K562 (cell line): ENCODE results near the gene KMT2A. TPM values are rescaled to one million over a fixed set of nuclear protein-coding genes. Genes with fewer than 3 reads are reported as not detected.

ENCODE experiments used
- ATAC-seq: fragments of 200-7000 bp; cut with Tn5 transposase; 3 replicates; pipeline ENCODE4 v1.9.1; 2020; ENCODE audit warnings: moderate library complexity
- BruUV-seq: library from RNA; stranded (reverse); fragments of 400-500 nt; replicated peaks from 2 replicates; lab custom pipeline; 2021; lab: Mats Ljungman, UMichigan
- CTCF ChIA-PET: fragments of 300-600 bp; formaldehyde crosslinking; extraction: SDS; loops from one replicate; lab custom pipeline; 2021; ENCODE audit warnings: low intra/inter-chr PET ratio; lab: Yijun Ruan, JAX
- POLR2A ChIA-PET: fragments of 300-600, 350-650 bp; sonication (Branson Sonifier 250); formaldehyde crosslinking; extraction: SDS; loops from one replicate; lab custom pipeline; 2021; ENCODE audit warnings: antibody characterized with exemption, inconsistent platforms; lab: Yijun Ruan, JAX
- DNase-seq, 4 experiments: peaks; one replicate each; pipeline versions ENCODE4 v3.0.0 to v3.0.0-alpha.2; 2011 to 2018; ENCODE audit warnings: low spot score in 3 of 4, mixed read lengths in 3 of 4; ENCODE audit errors: extremely low read depth in 1 of 4
- FAIRE-seq: peaks from 2 replicates; lab custom pipeline; 2011; peaks lifted over from hg19 to GRCh38; lab: Jason Lieb, UNC
- H2AFZ ChIP-seq: 2 replicates; pipeline ENCODE4 v1.6.0; 2011; ENCODE audit warnings: low read depth, low read length, control low read depth, inconsistent platforms
- H3K27ac ChIP-seq: fragments of 200-600 bp; 3 replicates; pipeline ENCODE4 v1.8.0; 2011; ENCODE audit warnings: low read depth, mild to moderate bottlenecking, control low read depth, inconsistent platforms, low read length, moderate library complexity, mixed read lengths; ENCODE audit errors: extremely low read depth
- H3K27me3 ChIP-seq, 2 experiments: fragments of 300-600 bp in 1 of 2; 2 replicates in 1 of 2; 3 replicates in 1 of 2; pipeline versions ENCODE4 v1.6.0 to v1.8.0; 2011; ENCODE audit warnings: inconsistent platforms in 2 of 2, low read length in 2 of 2, mild to moderate bottlenecking in 1 of 2, mixed read lengths in 1 of 2, moderate library complexity in 1 of 2; ENCODE audit not compliant: control insufficient read depth in 2 of 2, insufficient read depth in 2 of 2
- H3K36me3 ChIP-seq: fragments of 300-600 bp; 3 replicates; pipeline ENCODE4 v1.8.0; 2011; ENCODE audit warnings: mild to moderate bottlenecking, low read length, inconsistent platforms; ENCODE audit not compliant: control insufficient read depth, insufficient read depth
- H3K4me1 ChIP-seq, 2 experiments: fragments of 200-600 bp in 1 of 2; replicated peaks in 1 of 2; 2 replicates in 1 of 2; 3 replicates in 1 of 2; pipeline versions ENCODE4 v1.5.1 to v1.8.0; 2011; ENCODE audit warnings: inconsistent platforms in 2 of 2, low read length in 2 of 2, mild to moderate bottlenecking in 1 of 2, mixed read lengths in 1 of 2, moderate library complexity in 1 of 2; ENCODE audit not compliant: control insufficient read depth in 2 of 2, insufficient read depth in 2 of 2
- H3K4me2 ChIP-seq: 2 replicates; pipeline ENCODE4 v1.6.1; 2011; ENCODE audit warnings: low read length, control low read depth, inconsistent platforms, mixed read lengths; ENCODE audit not compliant: insufficient read depth
- H3K4me3 ChIP-seq: fragments of 200-600 bp; sonication (generic), shearing (Covaris generic); 2 replicates; pipeline ENCODE4 v1.5.1; 2016; ENCODE audit warnings: control low read depth, inconsistent platforms
- H3K79me2 ChIP-seq: fragments of 200-600 bp; 3 replicates; pipeline ENCODE4 v1.8.0; 2011; ENCODE audit warnings: low read length, inconsistent platforms; ENCODE audit not compliant: control insufficient read depth, insufficient read depth
- H3K9ac ChIP-seq, 2 experiments: 2 replicates each; pipeline versions ENCODE4 v1.6.0 to v1.6.1; 2011; ENCODE audit warnings: low read depth in 2 of 2, low read length in 2 of 2, control low read depth in 1 of 2, inconsistent platforms in 1 of 2, mild to moderate bottlenecking in 1 of 2, mixed read lengths in 1 of 2; ENCODE audit not compliant: insufficient read depth in 1 of 2
- H3K9me1 ChIP-seq: one replicate; pipeline ENCODE4 v1.6.0; 2011; ENCODE audit warnings: inconsistent platforms, mild to moderate bottlenecking, low read length, moderate library complexity; ENCODE audit not compliant: control insufficient read depth, insufficient read depth
- H3K9me3 ChIP-seq: replicated peaks from 2 replicates; pipeline ENCODE4 v1.5.1; 2011; ENCODE audit warnings: low read depth, low read length, inconsistent platforms; ENCODE audit not compliant: control insufficient read depth, insufficient read depth
- H4K20me1 ChIP-seq: replicated peaks from 2 replicates; pipeline ENCODE4 v1.6.1; 2011; ENCODE audit warnings: low read length, inconsistent platforms, mixed read lengths; ENCODE audit not compliant: control insufficient read depth, insufficient read depth
- BHLHE40 ChIP-seq: IDR thresholded peaks from 2 replicates; pipeline ENCODE4 v1.6.1; 2011; ENCODE audit warnings: low read length, improper control_type of control experiment
- BRF2 ChIP-seq: IDR thresholded peaks from 3 replicates; pipeline ENCODE4 v1.6.1; 2011; ENCODE audit warnings: borderline replicate concordance, mild to moderate bottlenecking; ENCODE audit not compliant: insufficient read length, insufficient read depth
- CEBPB ChIP-seq: fragments of 450-650 bp; IDR thresholded peaks from 2 replicates; pipeline ENCODE4 v1.6.1; 2016; ENCODE audit warnings: missing genetic modification characterization, missing compliant biosample characterization
- CEBPG ChIP-seq, 3 experiments: fragments of 200-800 bp in 1 of 3; sonication (Bioruptor generic) in 1 of 3; sonication (generic) in 1 of 3; formaldehyde crosslinking in 1 of 3; IDR thresholded peaks in 2 of 3; conservative IDR thresholded peaks in 1 of 3; 2 replicates each; pipeline versions ENCODE4 v1.6.1 to v1.8.0; 2016 to 2022; ENCODE audit warnings: missing compliant biosample characterization in 2 of 3, missing genetic modification characterization in 2 of 3, mild to moderate bottlenecking in 1 of 3, missing genetic modification reagents in 1 of 3
- KAT8 ChIP-seq: fragments of 450-650 bp; IDR thresholded peaks from 2 replicates; pipeline ENCODE4 v1.6.1; 2016; ENCODE audit warnings: low read depth, mild to moderate bottlenecking
- RAD21 ChIP-seq, 2 experiments: fragments of 250-450 bp in 1 of 2; fragments of 450-650 bp in 1 of 2; sonication (Bioruptor Pico) in 1 of 2; formaldehyde crosslinking in 1 of 2; IDR thresholded peaks in 1 of 2; conservative IDR thresholded peaks in 1 of 2; 2 replicates each; pipeline versions ENCODE4 v1.4.0 to v1.8.0; 2020 to 2022; ENCODE audit warnings: mild to moderate bottlenecking in 2 of 2, moderate library complexity in 1 of 2
- TCF15 ChIP-seq: fragments of 250-450 bp; sonication (Bioruptor Pico); IDR thresholded peaks from 2 replicates; pipeline ENCODE4 v1.8.0; 2022; ENCODE audit warnings: moderate library complexity, mild to moderate bottlenecking, inconsistent platforms
- TOE1 ChIP-seq, 2 experiments: fragments of 450-650 bp in 1 of 2; sonication (generic) in 1 of 2; formaldehyde crosslinking in 1 of 2; IDR thresholded peaks; 2 replicates each; pipeline versions ENCODE4 v1.7.1 to v1.8.0; 2016 to 2022; ENCODE audit warnings: borderline replicate concordance in 2 of 2, mild to moderate bottlenecking in 2 of 2, antibody characterized with exemption in 1 of 2, inconsistent platforms in 1 of 2, low read depth in 1 of 2, missing genetic modification reagents in 1 of 2, moderate library complexity in 1 of 2
- WGBS: fragments of 100-300 bp; shearing (Covaris generic); methylation state at CpG from one replicate; pipeline ENCODE4 v1.1.6; 2016; ENCODE audit warnings: low coverage, mixed read lengths; ENCODE audit not compliant: insufficient coverage; ENCODE audit errors: missing lambda C conversion rate; 5-methylcytosine and 5-hydroxymethylcytosine counted together
- in situ Hi-C: fragments of 300-500 bp; cut with MboI; formaldehyde crosslinking; loops from 4 replicates; pipeline ENCODE4 v1.15.0; 2018; ENCODE audit warnings: inconsistent platforms, mixed read lengths
- intact Hi-C: fragments of 100-400 bp; cut with micrococcal nuclease; formaldehyde crosslinking; loops from 2 replicates; pipeline ENCODE4 v1.14.2; 2022
- polyA plus RNA-seq, 8 experiments: library from polyadenylated mRNA; depleted of rRNA in 4 of 8; stranded (reverse) in 5 of 8; unstranded in 3 of 8; fragments of >200 nt; fragmentation: Nextera tagmentation in 2 of 8; fragmentation: Illumina TruSeq in 1 of 8; extraction: Ambion mirVana in 2 of 8; extraction: Trizol in 1 of 8; gene quantifications; 2 replicates each; pipeline versions ENCODE4 v1.2.1 to v1.2.3, GENCODE V29; 2011 to 2014; ENCODE audit warnings: inconsistent platforms in 1 of 8, missing spikeins in 1 of 8
- total RNA-seq, 7 experiments: library from RNA; depleted of rRNA in 6 of 7; stranded (reverse); fragments of >200 nt in 6 of 7; fragmentation: Illumina TruSeq in 2 of 7; extraction: Trizol in 2 of 7; gene quantifications; 2 replicates each; pipeline versions ENCODE4 v1.2.1 to v1.2.3, GENCODE V29; 2011 to 2021; ENCODE audit warnings: low replicate concordance in 1 of 7
- TF ChIP-seq, protein P1 (sequence below), 2 experiments: fragments of 450-650 bp in 1 of 2; sonication (generic) in 1 of 2; formaldehyde crosslinking in 1 of 2; IDR thresholded peaks in 1 of 2; conservative IDR thresholded peaks in 1 of 2; 2 replicates each; pipeline versions ENCODE4 v1.6.1 to v1.8.1; 2016 to 2023; ENCODE audit warnings: mild to moderate bottlenecking in 2 of 2, moderate library complexity in 2 of 2, inconsistent platforms in 1 of 2, missing genetic modification reagents in 1 of 2
- TF ChIP-seq, protein P2 (sequence below): fragments of 250-450 bp; sonication (Bioruptor Pico); IDR thresholded peaks from 2 replicates; pipeline ENCODE4 v1.4.0; 2020; ENCODE audit warnings: mild to moderate bottlenecking

Gene KMT2A
- total and polyA plus RNA-seq, 9 of the 15 experiments (the other 6 are each of a cell fraction or from before 2014, with no cell fraction given), result 9.6 to 59.9 (median 32.6) TPM

DNA sequence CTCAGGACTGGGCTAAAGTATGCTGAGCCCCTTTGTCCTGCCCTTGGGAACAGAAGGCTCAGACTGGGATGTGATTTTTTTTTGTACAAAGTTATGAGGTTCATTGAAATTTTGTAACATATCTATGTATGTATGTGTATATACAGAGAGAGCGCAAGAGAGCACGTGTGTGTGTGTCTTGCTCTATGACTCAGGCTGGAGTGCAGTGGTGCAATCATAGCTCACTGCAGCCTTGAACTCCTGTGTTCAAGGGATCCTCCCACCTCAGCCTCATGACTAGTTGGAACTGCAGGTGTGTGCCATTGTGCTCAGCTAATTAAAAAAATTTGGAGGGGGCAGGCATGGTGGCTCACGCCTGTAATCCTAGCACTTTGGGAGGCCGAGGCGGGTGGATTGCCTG, 100.4 kb downstream of the KMT2A start:
- Histone ChIP-seq H3K9me1 (no peaks in the 10 kb centered on the region), H3K27ac (no peak overlapping the region), H3K36me3 (no peaks in the 10 kb centered on the region), H3K9me3 (no peaks in the 10 kb centered on the region), H3K4me1 (peaks cover 14 to 16% of the 10 kb centered on the region in 2 experiments), H3K79me2 (no peaks in the 10 kb centered on the region), H3K4me2 (no peak overlapping the region), H3K4me3 (no peak overlapping the region), H3K9ac (no peak overlapping the region), H2AFZ (no peak overlapping the region), H4K20me1 (no peaks in the 10 kb centered on the region), H3K27me3 (no peaks in the 10 kb centered on the region)
- FAIRE-seq (peak; percentile 19), DNase-seq (no peak), ATAC-seq (peak; percentile 34; the same call in 2 of the 3 replicates)
- CTCF ChIA-PET, result no interaction called here
- POLR2A ChIA-PET, result no interaction called here
- BruUV-seq, result no TSS peak
- in situ Hi-C loops (no loop called here), intact Hi-C loops (no loop called here)
- WGBS, result 67% methylated on average over 5 of the region's 5 CpGs
- no peak for TF ChIP-seq TCF15
- 0 out of 2 replicates have a peak, but pooled peaks have one; percentile 13 for TF ChIP-seq CEBPB (tag)
- TF ChIP-seq RAD21 (CRISPR knock-in tag; conservative IDR thresholded peaks at IDR 0.05 in 1 of 2, IDR thresholded peaks at IDR 0.05 in 1 of 2), result no peak
- no peak for TF ChIP-seq BRF2
- TF ChIP-seq TOE1 (IDR thresholded peaks at IDR 0.05; ENCODE audit: borderline replicate concordance), result no peak
- TF ChIP-seq TOE1 (CRISPR knock-in tag; IDR thresholded peaks at IDR 0.05; ENCODE audit: borderline replicate concordance, low read depth), result no peak
- TF ChIP-seq, protein P1, sequence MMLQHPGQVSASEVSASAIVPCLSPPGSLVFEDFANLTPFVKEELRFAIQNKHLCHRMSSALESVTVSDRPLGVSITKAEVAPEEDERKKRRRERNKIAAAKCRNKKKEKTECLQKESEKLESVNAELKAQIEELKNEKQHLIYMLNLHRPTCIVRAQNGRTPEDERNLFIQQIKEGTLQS (IDR thresholded peaks at IDR 0.05), result 0 out of 2 replicates have a peak, but pooled peaks have one; percentile 45
- TF ChIP-seq, protein P1 (CRISPR knock-in tag; conservative IDR thresholded peaks at IDR 0.05), result no peak
- peak; percentile 14; the same call in 1 of the 2 replicates for TF ChIP-seq BHLHE40
- peak; percentile 57; the same call in 1 of the 2 replicates for TF ChIP-seq CEBPG (CRISPR knock-in tag; IDR thresholded peaks at IDR 0.05)
- no peak for TF ChIP-seq CEBPG (tag; conservative IDR thresholded peaks at IDR 0.05 in 1 of 2, IDR thresholded peaks at IDR 0.05 in 1 of 2)
- no peak for TF ChIP-seq KAT8
- TF ChIP-seq, protein P2, sequence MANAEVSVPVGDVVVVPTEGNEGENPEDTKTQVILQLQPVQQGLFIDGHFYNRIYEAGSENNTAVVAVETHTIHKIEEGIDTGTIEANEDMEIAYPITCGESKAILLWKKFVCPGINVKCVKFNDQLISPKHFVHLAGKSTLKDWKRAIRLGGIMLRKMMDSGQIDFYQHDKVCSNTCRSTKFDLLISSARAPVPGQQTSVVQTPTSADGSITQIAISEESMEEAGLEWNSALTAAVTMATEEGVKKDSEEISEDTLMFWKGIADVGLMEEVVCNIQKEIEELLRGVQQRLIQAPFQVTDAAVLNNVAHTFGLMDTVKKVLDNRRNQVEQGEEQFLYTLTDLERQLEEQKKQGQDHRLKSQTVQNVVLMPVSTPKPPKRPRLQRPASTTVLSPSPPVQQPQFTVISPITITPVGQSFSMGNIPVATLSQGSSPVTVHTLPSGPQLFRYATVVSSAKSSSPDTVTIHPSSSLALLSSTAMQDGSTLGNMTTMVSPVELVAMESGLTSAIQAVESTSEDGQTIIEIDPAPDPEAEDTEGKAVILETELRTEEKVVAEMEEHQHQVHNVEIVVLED (CRISPR knock-in tag), result no peak
